HCT116 (cell line): ENCODE measurements around the gene KLHDC7A.

Source experiments
- CTCF ChIP-seq, 3 experiments: fragments of 200-600 bp in 1 of 3; sonication (generic) in 1 of 3; IDR thresholded peaks in 2 of 3; conservative IDR thresholded peaks in 1 of 3; 2 replicates each; pipeline ENCODE4 v1.5.1; 2012 to 2017; ENCODE audit warnings: low read depth in 2 of 3, low read length in 2 of 3, antibody characterized with exemption in 1 of 3, borderline replicate concordance in 1 of 3, control low read depth in 1 of 3, mild to moderate bottlenecking in 1 of 3, mixed read lengths in 1 of 3, mixed run types in 1 of 3, moderate library complexity in 1 of 3; ENCODE audit not compliant: insufficient read depth in 1 of 3
- EGR1 ChIP-seq: IDR thresholded peaks from 2 replicates; pipeline ENCODE4 v1.6.1; 2012; ENCODE audit warnings: low read depth
- EZH2 ChIP-seq: fragments of 200-600 bp; sonication (generic); IDR thresholded peaks from 2 replicates; pipeline ENCODE4 v1.6.1; 2017; ENCODE audit warnings: antibody characterized with exemption, mixed run types
- EZH2phosphoT487 ChIP-seq: fragments of 200-600 bp; IDR thresholded peaks from 2 replicates; pipeline ENCODE4 v1.6.1; 2018; ENCODE audit warnings: antibody characterized with exemption, borderline replicate concordance
- POLR2A ChIP-seq: IDR thresholded peaks from 2 replicates; pipeline ENCODE4 v1.7.0; 2011; ENCODE audit warnings: borderline replicate concordance; ENCODE audit not compliant: insufficient read depth, insufficient read length; ENCODE audit errors: extremely low read depth
- RAD21 ChIP-seq: IDR thresholded peaks from 2 replicates; pipeline ENCODE4 v1.6.1; 2012; ENCODE audit warnings: low read depth, mild to moderate bottlenecking
- TF ChIP-seq, protein P1 (sequence below): IDR thresholded peaks from 2 replicates; pipeline ENCODE4 v1.6.1; 2012; ENCODE audit warnings: low read depth

GRCh38 chr1:18481190-18481920 lies 625 bp downstream of the KLHDC7A start:
- TF ChIP-seq, protein P1, sequence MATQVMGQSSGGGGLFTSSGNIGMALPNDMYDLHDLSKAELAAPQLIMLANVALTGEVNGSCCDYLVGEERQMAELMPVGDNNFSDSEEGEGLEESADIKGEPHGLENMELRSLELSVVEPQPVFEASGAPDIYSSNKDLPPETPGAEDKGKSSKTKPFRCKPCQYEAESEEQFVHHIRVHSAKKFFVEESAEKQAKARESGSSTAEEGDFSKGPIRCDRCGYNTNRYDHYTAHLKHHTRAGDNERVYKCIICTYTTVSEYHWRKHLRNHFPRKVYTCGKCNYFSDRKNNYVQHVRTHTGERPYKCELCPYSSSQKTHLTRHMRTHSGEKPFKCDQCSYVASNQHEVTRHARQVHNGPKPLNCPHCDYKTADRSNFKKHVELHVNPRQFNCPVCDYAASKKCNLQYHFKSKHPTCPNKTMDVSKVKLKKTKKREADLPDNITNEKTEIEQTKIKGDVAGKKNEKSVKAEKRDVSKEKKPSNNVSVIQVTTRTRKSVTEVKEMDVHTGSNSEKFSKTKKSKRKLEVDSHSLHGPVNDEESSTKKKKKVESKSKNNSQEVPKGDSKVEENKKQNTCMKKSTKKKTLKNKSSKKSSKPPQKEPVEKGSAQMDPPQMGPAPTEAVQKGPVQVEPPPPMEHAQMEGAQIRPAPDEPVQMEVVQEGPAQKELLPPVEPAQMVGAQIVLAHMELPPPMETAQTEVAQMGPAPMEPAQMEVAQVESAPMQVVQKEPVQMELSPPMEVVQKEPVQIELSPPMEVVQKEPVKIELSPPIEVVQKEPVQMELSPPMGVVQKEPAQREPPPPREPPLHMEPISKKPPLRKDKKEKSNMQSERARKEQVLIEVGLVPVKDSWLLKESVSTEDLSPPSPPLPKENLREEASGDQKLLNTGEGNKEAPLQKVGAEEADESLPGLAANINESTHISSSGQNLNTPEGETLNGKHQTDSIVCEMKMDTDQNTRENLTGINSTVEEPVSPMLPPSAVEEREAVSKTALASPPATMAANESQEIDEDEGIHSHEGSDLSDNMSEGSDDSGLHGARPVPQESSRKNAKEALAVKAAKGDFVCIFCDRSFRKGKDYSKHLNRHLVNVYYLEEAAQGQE, result no peak
- TF ChIP-seq EGR1 (no peak), RAD21 (no peak), EZH2phosphoT487 (no peak), EZH2 (no peak), CTCF (IDR thresholded peaks at IDR 0.05 in 2 of 3, conservative IDR thresholded peaks at IDR 0.05 in 1 of 3; ENCODE audit: borderline replicate concordance in 1 of 3, insufficient read depth in 1 of 3, low read depth in 2 of 3, low read length in 2 of 3) (no peak), POLR2A (no peak)
